Fibroblast of skin of right biceps (primary cell): ENCODE measurements around the gene SNAI3.

Experiments
- DNase-seq: peaks from one replicate; pipeline ENCODE4 v3.0.0-alpha.2; 2013

Gene SNAI3

DNA sequence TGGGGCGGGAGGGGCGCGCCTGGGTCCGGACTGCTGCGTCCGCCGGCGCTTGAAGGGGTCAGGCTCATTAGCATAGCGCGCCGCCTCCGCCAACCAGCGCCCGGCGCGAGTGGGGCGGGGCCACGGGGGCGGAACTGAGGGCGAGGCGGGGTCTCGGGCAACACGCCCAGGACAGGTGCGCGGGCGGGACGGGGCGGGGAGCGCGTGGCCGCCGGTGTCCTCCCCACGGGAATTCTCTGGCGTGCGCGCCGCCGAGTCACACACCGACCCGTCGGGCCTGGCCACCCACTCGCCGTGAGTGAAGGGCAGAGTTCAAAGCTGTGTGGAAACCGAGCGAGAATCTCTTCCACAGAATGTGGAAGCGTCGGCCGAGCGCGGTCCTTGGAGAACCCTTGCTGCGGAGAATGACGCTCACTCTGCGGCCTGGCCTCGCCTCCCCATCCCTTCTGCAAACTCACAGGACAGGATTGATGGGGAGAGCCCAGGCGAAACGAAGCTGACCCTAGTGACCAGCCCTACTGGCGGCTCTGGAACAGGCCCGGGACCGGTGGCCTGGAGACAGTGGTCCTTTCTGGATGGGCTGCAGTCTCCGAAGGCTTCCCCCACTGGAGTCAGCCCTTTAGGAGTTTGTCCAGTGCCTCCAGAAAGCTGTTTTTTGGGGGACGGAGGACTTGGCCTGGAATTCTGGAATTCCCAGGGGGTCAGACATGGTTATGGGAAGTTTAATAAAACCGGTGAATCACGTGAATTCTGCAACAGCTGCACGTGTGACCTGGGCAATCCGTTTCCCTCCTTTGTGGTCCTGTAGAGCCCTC, at the start of gene SNAI3:
Gene SNAI3, minus strand, starts transcription at position 69 of the 815 bp plus-strand sequence. CDS start 101 bp downstream, outside the sequence.
- peak; percentile 29 for DNase-seq

DNA sequence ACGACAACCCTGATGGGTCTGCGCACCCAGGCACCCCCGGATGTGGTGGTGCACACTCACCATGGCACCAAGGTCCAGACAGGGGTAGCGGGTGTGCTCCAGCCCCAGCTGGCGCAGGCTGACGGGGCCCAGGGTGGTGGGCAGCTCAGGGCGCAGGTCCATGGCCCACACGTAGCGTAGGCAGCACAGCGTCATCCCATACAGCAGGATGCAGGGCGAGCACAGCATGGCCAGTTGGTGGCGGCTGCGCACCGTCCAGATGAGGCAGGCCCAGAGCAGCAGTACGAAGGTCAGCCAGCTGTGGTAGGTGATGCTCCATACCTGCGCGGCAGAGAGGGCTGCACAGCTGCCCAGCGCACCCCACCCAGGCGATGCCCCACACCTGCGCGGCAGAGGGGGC, 49.8 kb upstream of the SNAI3 start:
- no peak for DNase-seq

DNA sequence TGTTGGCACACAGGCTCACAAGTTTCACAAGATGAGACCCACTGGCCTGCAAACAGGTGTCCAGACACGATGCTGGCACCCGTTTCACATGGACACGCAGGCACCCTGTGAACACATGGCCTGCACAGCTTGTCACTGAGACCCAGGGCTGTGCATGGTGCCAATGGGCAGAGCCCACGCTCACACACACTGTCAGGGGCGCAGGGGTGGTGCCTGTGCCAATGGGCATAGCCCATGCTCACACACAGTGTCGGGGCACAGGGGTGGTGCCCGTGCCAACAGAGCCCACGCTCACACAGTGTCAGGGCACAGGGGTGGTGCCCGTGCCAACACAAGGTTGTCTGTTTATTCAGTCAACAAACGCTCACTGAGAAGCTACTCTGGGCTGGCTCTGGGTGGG, 49.3 kb upstream of the SNAI3 start:
- DNase-seq = no peak

DNA sequence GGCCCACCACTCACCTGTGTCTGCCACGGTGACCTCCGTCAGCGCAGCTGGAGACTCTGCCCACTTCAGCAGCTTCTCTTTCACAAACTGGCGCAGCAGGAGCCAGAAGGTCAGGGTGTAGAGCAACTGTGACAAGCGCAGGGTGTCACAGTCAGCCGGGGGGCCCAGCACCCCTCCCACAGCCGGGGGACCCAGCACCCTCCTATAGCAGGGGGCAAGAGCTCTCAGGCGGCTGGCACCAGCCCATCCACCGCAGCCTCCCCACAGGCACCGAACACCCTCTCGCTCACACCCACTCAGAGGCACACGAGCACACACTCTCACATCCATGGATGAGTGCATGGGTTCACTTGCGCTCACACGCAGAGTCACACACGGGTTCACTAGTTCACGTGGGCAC, 48.8 kb upstream of the SNAI3 start:
- no peak for DNase-seq

DNA sequence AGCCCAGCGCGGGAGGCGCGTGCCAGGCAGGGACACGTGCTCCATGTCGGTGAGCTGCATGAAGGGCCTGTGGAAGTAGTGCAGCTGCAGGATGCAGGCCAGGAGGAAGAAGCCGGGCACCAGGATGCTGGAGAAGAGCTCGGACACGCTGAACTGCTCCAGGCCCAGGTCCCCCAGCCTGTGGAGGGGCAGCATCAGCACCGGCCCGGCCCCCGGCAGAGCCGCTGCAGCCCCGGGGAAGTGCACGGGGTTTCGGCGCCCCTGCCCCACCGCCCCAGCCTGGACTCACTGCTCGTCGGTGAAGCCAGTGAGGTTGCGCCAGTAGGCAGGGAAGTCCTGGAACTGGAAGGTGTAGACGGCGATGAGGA, 48.0 kb upstream of the SNAI3 start:
- no peak for DNase-seq

DNA sequence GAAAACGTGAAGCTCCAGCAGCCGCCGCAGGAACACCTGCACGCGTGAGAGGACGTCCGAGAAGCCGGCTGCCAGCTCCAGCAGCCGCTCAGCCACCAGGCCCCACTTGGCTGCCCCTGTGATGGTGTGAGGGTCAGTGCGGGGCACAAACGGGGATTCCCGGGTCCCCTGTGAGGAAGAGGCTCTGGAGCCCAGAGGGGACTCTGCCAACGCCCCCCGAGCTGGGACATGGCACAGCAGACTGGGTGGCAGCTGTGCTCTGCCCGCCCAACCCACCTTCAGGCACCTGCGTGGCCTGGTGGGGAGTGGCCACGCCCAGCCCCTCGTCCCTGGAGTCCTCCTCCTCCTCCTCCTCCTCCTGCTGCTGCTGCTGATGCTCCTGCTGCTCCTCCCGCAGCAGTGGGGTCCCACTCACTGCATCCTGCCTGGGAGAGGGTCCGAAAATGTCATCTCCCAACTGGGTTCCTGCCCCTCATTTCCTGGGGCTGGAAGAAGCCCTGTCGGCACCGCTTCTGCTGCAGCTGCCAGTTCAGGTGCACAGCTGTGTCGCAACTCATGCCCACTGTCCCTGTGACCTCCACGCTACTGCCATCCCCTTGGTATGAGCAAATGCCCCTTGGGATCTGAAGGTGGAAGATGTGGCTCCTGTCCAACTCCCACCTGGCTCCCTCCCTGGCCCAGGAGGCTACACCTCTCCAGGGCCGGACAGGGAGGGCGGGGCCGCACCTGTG, 47.5 kb upstream of the SNAI3 start:
- no peak for DNase-seq

DNA sequence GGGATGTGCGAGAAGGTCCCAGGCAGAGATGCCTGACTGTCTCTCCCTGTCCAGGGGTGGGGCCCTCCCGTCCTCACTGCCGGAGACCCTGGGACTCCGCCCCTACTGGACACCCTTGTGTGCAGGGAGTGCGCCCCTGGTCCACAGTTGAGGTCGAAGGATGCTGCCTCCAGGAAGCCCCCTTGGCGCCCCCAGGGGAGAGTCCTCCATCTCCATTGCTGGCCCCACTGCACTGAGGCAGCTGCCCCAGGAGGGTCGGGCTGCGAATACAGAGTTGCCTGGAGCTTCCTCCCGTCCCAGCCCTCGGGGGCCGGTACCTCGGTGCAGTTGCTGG, 46.6 kb upstream of the SNAI3 start:
- no peak for DNase-seq

DNA sequence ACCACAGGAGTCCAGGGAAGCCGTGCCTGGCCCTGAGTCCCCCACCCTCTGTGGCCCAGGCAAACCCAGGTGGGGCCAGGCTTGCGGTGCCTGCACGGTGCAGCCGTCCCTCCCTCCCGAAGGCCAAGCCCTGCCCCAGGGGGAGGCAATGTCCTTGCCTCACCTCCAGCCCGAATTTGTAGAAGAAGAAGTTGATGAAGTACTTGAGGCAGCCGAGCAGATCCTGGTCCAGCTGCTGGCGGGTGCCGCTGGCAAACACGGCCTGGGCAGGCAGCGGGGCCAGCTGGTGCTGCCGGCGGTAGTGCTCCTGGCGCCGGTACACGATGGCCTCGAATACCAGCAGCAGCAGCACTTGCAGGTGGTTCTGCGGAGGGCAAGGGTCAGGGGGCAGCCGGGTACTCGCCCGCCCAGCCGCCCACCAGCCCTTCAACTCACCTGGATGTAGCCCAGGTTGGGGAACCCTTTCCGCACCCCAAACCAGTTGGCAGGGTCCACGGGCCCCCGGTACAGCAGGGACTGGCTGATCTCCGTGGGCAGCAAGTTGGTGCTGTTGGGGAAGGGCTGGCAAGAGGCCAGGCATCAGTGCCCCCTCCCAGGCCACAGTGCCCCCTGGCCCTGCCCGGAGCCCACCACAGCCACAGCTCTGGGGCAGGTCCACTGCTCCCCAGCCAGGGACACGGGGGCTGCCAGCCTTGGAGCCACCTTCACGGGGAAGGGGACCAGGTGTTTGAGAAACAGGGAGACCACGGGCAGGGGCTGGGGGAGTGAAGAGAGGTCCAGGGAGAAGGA, 46.1 kb upstream of the SNAI3 start:
- no peak for DNase-seq

DNA sequence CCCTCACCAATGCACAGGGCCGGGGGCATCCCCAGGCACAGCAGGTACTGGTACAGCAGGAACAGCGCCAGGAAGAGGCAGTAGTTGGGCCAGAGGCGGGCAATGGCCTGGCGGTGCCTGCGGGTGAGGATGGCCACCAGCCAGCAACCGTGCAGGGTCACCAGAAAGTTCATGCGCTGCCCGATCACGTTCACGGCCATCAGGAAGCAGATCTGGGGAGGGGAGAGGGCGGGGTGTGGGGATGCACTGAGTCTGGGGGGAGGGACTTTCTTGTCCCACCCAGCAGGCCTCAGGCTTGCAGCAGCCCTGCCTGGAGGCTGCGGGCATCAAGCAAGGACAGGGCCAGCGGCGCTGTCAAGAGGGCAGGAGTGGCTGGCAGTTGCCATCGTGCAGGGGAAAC, 45.4 kb upstream of the SNAI3 start:
- DNase-seq = no peak

DNA sequence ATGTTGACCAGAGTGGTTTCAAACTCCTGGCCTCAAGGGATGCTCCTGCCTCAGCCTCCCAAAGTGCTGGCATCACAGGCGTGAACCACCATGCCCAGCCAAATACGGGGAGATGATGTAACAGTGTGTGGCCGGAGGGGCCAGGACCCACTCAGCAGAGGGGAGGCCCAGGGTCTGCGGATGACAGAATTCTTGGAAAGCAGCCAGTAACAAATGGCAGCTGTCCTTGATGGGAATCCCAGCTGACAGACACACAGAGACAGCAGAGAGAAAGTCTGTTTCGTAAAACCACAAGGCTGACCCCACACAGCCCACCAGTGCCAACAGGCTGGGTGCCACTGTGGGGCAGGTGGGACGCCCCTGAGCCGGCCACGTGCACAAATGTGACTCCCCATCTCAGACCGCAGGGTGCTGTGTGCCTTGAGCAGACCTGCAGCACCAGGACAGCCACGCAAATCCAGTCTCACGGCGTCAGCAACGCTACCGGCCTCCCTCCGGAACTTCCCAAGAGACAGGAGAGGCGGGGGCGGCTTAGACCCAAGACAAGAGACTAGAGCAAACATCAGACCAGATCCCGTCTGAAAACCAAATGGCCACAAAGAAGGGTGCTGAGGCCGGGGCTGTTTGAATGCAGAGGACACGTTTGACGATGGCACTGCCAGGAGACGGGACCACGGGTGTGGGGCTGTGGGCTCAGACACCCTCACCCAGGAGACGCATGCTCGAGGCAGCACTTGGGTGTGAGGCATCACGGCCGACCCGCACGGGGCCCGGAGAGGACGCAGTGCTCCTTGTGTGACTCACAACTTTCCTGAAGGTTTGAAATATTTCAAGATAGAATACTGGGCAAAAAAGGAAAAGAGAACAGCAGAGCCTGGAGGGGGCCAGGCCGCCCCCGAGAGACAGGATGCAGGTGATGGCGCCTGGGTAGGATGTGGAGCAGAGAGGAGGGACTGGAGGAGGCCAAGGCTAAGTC, 44.6 kb upstream of the SNAI3 start:
- DNase-seq = peak; percentile 43

DNA sequence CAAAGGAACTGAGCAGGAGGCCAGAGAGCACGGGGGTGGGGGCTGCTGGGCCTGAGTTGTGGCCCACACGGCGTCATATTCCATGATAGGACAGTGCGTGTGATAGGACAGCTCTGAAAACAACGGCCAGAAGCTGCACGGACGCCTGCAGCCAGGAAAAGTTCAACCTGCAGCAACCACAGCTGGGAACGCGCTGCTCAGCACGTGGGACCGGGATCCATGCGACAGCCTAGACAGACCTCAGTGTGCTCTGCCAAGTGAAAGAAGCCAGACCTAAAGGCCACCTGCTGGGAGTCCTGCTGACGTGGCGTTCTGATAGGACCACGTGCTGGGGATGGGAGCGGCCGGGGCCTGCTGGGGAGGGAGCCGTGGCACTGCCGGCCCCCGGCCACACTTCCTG, 41.6 kb upstream of the SNAI3 start:
- peak; percentile 22 for DNase-seq

DNA sequence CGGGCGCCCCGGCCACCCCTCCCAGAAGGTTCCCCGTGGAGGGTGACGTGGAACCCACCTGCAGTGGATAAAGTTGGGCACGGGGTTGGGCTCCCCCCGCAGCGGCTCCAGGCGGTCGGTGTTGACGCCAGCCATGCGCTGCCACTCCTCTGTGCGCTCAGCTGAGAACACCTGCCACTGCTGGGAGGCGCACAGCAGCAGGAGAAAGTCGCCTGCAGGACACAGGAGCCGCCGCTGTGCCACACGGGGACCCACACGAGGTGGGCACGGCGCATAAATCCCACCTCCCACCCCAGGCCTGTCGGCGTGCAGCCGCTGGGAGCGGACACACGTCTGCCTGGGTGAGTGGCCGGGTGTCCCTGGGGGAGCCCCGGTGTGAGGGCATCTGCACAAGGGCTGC, 40.7 kb upstream of the SNAI3 start:
- no peak for DNase-seq

DNA sequence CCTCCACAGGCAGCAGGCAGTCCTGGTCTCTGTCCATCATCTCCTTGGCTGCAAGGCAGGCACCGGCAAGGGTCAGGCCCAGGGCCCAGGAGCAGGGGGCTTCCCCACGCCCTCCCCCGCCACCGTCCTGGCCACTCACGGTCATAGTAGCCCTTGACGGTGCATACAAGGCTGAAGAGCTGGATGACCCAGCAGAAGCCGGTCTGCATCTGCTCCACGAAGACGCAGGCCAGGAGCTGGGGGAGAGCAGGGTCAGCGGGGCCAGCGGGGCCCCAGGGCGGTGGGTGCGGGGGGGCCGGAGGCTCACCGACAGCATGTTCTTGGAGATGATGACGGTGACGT, 40.1 kb upstream of the SNAI3 start:
- DNase-seq = no peak

DNA sequence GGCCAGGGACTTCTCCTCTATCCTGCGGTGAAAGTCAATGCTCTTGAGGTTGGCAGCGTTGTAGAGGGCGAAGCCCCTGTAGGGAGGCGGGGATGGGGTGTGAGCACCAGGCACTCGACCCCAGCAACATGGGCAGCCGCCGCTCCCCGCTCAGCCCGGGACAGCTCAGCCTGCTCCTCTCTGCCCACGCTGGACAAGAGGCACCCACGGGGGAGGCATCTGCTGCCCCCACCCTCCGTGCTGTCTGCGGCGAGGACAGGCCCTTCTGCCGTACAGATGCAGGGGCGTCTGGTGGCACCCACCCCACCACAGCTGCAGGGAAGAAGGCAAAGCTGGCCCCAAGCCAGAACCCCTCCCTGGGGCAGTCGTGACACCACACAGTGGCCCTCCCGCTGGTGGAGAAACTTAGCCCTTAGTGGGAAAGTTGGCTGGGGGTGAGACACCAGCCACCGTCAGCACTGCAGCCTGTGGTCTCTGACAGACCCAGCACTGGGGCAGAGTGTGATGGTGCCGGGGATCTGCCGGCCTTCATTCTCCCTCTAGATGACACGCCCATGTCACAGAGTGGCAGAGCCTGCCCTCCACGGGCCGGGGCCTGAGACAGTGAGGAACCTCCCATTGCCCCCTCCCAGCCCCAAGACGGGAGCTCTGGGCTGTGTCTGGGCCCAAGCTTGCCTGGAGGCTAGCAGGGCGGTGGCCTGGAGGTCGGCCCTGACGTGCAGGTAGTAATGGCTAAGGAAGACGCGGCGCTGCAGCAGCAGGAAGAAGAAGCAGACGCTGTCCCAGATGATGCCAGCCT, 39.5 kb upstream of the SNAI3 start:
- no peak for DNase-seq

DNA sequence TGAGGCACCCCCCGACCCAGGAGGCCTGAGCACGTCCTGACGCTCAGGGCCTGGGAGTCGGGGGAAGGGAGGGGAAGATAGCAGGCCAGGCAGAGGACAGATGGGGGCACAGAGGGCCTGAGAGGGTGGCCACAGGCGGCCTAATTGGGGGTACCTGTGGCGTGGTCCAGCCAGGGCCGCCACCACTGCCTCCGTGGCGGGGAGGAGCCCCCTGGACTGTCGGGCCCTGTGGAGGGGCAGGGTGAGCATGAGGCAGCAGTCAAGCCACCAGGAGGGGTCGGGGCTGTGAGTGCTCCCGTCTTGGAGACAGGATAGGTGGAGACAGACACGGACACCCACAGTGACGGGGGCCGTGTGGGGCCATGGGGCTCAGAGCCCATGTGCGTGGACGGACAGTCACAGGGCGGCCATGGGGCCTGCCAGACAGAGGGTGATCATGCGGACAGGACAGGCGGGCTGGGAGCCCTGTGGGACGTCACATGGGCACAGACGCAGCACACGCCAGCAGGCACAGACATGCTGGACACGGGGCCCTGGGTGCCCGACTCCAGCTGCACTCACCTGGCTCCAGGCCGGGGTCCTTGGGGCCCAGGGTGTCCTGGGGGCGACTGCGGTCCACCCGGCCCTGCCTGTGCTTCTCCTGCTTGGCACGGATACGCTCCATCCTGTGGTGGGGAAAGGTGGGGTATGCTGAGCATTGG, 38.7 kb upstream of the SNAI3 start:
- no peak for DNase-seq

DNA sequence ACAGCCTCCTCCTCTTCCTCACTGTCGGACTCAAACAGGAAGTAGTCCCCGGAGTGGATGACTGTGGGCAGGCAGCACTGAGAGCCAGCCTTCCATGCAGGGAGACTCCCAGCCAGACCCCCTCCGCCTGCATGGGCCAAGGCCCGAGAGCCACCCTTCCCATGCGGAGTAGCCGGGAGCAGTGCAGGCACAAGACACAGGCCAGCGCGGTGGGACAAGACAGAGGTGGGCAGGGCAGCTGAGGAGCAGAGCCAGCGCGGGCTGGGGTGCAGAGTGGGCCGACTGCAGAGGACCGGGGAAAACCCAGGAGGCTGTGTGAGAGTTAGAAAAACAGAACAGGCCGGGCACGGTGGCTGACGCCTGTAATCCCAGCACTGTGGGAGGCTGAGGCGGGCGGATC, 37.6 kb upstream of the SNAI3 start:
- DNase-seq = no peak

DNA sequence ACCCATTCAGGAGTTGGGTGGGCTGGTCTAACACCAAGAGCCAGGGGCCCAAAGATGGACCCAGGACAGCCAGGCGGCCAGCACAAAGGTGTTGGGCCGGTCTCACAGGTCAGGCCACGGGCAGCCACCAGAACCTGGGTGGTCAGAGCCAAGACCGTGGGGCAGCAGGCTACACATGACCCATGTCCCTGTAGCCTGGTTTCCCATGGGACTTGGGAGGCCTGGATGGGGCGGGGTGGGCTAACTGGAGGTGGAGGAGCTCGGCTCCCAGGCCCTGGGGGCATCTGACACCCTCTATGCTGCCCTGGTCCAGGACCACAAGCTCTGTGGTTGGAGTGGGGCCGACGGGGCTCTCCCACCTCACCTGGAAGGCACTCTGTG, 37.2 kb upstream of the SNAI3 start:
- no peak for DNase-seq

DNA sequence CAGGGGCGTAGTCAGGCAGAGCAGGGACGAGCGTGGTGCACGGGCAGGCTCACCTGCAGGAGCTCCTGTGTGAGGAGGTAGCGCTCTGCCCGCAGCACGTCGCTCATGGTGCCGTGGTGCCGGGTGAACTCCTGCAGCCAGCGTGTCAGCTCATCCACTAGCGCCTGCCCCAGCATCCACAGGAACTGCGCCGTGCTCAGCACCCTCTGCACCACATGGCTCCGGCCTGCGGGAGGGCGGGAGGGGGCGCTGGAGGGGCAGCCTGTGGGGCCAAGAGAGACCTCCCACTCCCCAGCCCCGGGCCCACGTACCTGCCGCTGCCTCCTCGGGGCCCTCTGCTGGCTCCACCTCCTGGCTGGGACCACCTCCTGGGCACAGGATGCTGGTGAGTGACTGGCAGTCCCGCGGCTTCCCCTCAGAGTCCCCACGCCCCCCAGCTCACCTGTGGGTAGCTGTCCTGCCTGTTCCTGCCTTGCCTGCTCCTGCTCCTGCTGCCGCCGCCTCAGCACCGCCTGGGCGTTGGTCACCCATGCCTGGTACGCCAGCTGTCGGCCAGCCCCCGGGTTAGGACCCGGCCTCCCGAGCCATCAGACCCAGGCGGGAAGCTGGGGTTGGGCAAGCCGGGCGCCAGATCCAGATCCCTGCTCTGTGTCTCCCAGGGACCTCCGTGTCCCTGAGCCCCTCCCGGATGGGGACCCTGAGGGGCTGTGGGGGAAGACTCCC, 36.6 kb upstream of the SNAI3 start:
- DNase-seq = no peak

DNA sequence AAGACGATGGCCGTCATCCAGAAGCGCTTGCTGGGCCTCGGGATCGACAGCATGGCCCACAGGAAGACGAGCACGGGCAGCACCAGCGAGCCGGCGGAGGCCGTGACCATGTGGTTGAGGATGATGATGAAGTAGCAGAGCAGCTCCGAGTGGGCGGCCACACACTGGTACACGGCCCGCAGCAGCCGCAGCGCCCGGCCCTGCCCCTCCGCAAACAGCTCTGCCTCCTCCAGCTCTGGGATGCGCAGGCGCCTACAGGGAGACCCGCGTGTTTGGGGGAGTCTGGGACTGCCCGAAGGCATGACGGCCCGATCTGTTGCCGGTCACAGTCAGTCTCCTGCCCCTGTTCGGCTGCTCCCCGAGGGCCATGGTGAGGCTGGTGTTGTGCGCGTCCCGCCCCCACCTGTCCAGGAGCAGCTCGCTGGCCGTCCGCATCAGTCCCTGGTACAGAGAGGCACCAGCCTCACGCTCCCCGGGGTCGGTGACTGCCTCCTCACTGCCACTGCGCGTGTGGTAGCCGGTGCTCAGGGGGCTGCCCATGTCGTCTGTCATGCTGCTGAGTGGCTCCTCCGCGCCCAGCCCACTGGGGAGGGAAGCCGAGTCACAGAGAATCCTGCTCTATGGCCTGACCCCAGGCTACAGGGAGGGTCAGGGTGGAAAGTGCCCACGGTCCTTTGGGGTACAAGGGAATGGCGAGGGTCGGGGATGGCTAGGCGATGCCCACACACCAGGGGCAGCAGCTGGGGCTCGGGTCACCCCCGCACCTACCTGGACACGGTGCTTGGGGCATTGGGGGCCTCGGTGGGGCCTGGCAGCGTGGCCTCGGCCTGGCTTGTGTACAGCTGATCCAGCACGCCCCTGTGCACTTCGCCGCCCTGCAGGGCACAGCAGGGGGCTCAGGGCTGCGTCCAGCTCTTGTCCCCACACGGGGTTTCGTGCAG, 35.8 kb upstream of the SNAI3 start:
- DNase-seq = no peak
